Testis (tissue), 3 donors: ENCODE results near the gene KAT6B. TPM values are rescaled to one million over a fixed set of nuclear protein-coding genes. Genes with fewer than 3 reads are reported as not detected.
"Not testable (repeated sequence)": the region's sequence is repeated elsewhere in the genome, so short reads cannot be mapped to it uniquely, and the experiment has no call there.

ENCODE experiments used
- DNase-seq: peaks from one replicate; pipeline ENCODE4 v3.0.0-alpha.2; 2019
- H3K27ac ChIP-seq, 2 donors: fragments of 200-600 bp; sonication (generic); one replicate each; pipeline ENCODE4 v1.5.1; 2019
- H3K27me3 ChIP-seq: fragments of 200-600 bp; sonication (generic); one replicate; pipeline ENCODE4 v1.5.1; 2019
- H3K36me3 ChIP-seq: fragments of 200-600 bp; sonication (generic); one replicate; pipeline ENCODE4 v1.5.1; 2017; ENCODE audit warnings: low read depth; ENCODE audit errors: missing control alignments
- H3K4me1 ChIP-seq: fragments of 200-600 bp; sonication (generic); one replicate; pipeline ENCODE4 v1.5.1; 2019
- H3K4me3 ChIP-seq, 2 donors: fragments of 200-600 bp; sonication (generic); one replicate each; pipeline ENCODE4 v1.5.1; 2017 to 2019
- H3K9me3 ChIP-seq: fragments of 200-600 bp; sonication (generic); one replicate; pipeline ENCODE4 v1.5.1; 2017
- POLR2A ChIP-seq: fragments of 450-650 bp; IDR thresholded peaks from one replicate; pipeline ENCODE4 v1.6.1; 2017; ENCODE audit warnings: antibody characterized with exemption, mild to moderate bottlenecking, moderate library complexity
- WGBS, 2 donors: methylation state at CpG; one replicate each; pipeline ENCODE4 v1.1.5; 2018; 5-methylcytosine and 5-hydroxymethylcytosine counted together
- intact Hi-C: fragments of 100-400 bp; cut with DNase I; formaldehyde crosslinking; loops from one replicate; pipeline ENCODE4 v1.15.1; 2023; ENCODE audit warnings: low total_unique reads
- polyA plus RNA-seq: library from polyadenylated mRNA; stranded (reverse); fragments of 350-450 nt; fragmentation: Illumina TruSeq; extraction: RNeasy Lipid Tissue Mini Kit (QIAGEN cat#74804); gene quantifications from one replicate; pipeline ENCODE4 v1.2.3, GENCODE V29; 2014; ENCODE audit warnings: low read depth, low replicate concordance; ENCODE audit not compliant: insufficient read depth
- total RNA-seq, 2 donors: library from RNA; depleted of rRNA; stranded (reverse); fragments of >200 nt; gene quantifications; one replicate each; pipeline ENCODE4 v1.2.3, GENCODE V29; 2016
- TF ChIP-seq, protein P1 (sequence below), 3 experiments: fragments of 450-650 bp in 2 of 3; fragments of 200-600 bp in 1 of 3; sonication (generic) in 1 of 3; IDR thresholded peaks; one replicate each; pipeline ENCODE4 v1.5.1; 2016 to 2019; ENCODE audit warnings: antibody characterized with exemption in 3 of 3, mild to moderate bottlenecking in 2 of 3, moderate library complexity in 1 of 3

KAT6B gene
- total and polyA plus RNA-seq, 3 donors from 2014 or later, result 23.9 to 109 (median 106) TPM

DNA sequence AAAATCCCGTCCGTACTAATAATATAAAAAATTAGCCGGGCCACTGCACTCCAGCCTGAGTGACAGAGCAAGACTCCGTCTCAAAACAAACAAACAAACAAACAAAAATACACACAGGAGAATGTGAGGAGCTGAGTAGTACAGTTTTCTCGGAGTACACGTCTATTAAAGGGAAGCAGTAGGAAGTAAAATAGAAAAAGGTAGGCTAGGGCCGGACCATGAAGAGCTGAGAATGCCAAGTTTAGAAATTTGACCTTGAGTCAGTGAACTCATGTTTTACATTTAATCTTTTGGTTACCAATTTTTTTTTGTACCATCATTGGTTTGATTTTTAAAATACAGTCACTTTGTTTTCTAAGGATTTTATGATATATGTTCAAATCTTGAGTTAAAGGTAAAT, 64.1 kb downstream of the KAT6B start:
- H3K4me1 ChIP-seq, result peaks cover 13% of the 10 kb centered on the region
- H3K36me3 ChIP-seq, result no peaks in the 10 kb centered on the region
- intact Hi-C loops, result no loop called here
- no peak for DNase-seq
- 62 to 65% methylated on average over 7 of the region's 7 CpGs for WGBS, 2 donors
- TF ChIP-seq, protein P1, sequence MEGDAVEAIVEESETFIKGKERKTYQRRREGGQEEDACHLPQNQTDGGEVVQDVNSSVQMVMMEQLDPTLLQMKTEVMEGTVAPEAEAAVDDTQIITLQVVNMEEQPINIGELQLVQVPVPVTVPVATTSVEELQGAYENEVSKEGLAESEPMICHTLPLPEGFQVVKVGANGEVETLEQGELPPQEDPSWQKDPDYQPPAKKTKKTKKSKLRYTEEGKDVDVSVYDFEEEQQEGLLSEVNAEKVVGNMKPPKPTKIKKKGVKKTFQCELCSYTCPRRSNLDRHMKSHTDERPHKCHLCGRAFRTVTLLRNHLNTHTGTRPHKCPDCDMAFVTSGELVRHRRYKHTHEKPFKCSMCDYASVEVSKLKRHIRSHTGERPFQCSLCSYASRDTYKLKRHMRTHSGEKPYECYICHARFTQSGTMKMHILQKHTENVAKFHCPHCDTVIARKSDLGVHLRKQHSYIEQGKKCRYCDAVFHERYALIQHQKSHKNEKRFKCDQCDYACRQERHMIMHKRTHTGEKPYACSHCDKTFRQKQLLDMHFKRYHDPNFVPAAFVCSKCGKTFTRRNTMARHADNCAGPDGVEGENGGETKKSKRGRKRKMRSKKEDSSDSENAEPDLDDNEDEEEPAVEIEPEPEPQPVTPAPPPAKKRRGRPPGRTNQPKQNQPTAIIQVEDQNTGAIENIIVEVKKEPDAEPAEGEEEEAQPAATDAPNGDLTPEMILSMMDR (IDR thresholded peaks at IDR 0.05), result no peak
- H3K27ac ChIP-seq, result peak overlapping the region in 1 of 2 donors; percentile 3
- H3K4me3 ChIP-seq, result no peak overlapping the region
- no peaks in the 10 kb centered on the region for H3K9me3 ChIP-seq
- no peaks in the 10 kb centered on the region for H3K27me3 ChIP-seq

DNA sequence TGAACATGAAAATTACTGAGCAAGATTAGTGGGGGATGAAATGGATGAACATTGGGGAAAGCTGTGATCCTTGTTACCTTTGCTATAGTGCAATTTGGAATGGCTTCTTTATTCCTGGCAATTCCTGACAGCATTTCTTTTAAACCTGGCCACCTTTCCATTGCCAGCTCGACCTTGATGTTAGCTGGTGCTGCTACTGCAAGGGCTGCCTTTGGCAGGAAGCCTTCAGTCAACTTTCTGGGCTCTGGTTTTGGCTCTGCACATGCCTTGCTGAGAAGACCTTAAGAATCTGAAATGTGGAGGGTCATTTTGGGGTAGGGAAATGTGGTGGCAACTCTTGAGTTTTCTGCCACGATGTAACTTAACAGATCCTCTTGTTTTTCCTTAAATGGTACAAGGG, 64.7 kb downstream of the KAT6B start:
- H3K27me3 ChIP-seq, result no peaks in the 10 kb centered on the region
- TF ChIP-seq POLR2A, result no peak
- TF ChIP-seq, protein P1 (IDR thresholded peaks at IDR 0.05), result no peak
- H3K9me3 ChIP-seq, result no peaks in the 10 kb centered on the region
- WGBS, 2 donors, result 28 to 32% methylated on average over 2 of the region's 2 CpGs
- intact Hi-C loops, result no loop called here
- H3K4me3 ChIP-seq, result no peak overlapping the region
- H3K36me3 ChIP-seq, result no peaks in the 10 kb centered on the region
- peaks cover 14% of the 10 kb centered on the region for H3K4me1 ChIP-seq
- DNase-seq, result peak; percentile 53
- no peak overlapping the region for H3K27ac ChIP-seq

DNA sequence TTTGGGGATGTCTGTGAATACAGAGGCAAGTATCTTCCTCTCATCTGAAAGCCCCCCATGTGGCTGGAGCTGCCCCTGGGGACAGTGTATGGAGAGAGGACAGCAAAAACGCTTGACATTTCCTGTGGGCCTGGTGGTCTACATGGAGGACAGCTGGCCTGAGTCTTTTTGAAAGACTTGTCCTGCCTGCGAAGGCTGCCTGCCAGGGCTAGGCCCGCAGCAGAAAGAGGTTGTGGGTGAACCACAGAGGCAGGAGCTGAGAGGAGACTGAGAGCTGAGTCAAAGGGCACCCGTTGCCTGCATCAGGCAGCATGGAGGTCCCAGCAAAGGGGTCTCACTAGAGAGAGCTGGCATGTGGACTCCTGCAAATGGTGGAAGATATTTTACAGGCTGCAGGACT, 66.4 kb downstream of the KAT6B start:
- intact Hi-C loops, result no loop called here
- TF ChIP-seq, protein P1 (IDR thresholded peaks at IDR 0.05), result no peak
- no peak for TF ChIP-seq POLR2A
- no peak for DNase-seq
- 88 to 95% methylated on average over 3 to 4 of the region's 4 CpGs for WGBS, 2 donors
- no peak overlapping the region for H3K27ac ChIP-seq
- no peaks in the 10 kb centered on the region for H3K9me3 ChIP-seq
- H3K27me3 ChIP-seq, result no peaks in the 10 kb centered on the region
- peaks cover 32% of the 10 kb centered on the region for H3K4me1 ChIP-seq
- H3K4me3 ChIP-seq, result no peak overlapping the region
- H3K36me3 ChIP-seq, result no peaks in the 10 kb centered on the region

DNA sequence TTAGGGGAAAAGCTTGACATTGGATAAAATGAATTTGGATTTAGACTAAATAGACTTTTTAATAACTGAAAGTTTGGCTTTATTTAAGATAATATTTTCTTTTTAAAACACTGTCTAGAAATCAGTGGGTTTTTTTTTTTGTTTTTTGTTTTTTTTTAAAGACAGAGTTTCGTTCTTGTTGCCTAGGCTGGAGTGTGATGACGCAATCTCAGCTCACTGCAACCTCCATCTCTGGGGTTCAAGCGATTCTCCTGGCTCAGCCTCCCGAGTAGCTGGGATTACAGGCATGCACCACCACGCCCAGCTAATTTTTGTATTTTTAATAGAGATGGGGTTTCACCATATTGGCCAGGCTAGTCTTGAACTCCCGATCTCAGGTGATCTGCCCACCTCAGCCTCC, 66.9 kb downstream of the KAT6B start:
- H3K4me3 ChIP-seq, intact Hi-C loops, H3K27ac ChIP-seq, H3K27me3 ChIP-seq, DNase-seq, H3K9me3 ChIP-seq, H3K36me3 ChIP-seq: not testable (repeated sequence)
- 91 to 96% methylated on average over 6 of the region's 6 CpGs for WGBS, 2 donors
- peaks cover 37% of the 10 kb centered on the region for H3K4me1 ChIP-seq

DNA sequence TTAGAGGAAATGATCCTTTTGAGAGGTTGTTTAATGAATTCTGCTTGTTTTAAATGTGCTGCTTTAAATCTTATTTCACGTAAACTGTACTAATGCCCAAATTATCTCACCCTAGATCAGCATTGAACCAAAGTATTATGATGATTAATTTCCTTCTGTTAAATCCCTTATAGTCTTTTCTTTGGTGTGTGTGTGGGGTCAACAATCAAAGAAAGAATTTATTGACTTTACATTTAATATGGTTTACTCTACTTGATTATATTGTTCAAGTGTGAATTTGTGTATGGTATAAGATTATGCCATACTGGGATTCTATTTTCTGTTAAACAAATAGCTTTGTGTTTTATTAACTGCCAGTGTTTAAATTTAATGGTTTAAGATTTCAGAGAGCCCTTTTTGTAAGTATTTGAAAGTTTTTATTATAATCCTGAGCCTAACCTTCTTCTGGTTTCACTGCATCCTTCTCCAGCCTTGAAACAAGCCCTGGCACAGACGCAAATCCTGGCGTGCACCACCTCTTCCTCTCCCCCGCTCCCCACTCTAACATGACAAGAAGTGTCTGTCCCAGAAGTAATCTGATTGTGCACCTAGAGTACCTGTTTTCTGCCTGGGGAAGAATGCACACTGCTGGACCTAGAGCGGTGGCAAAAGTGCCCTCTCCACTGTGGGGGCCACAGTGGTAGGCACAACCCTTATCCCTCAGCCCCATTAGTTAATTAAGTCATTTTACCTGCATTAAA, 70.6 kb downstream of the KAT6B start:
- Histone ChIP-seq H3K36me3 (no peaks in the 10 kb centered on the region), H3K4me1 (peaks cover 36% of the 10 kb centered on the region), H3K4me3 (no peak overlapping the region), H3K9me3 (no peaks in the 10 kb centered on the region), H3K27me3 (no peaks in the 10 kb centered on the region), H3K27ac (peak overlapping the region; percentile 29 to 31)
- intact Hi-C loops, result no loop called here
- WGBS, 2 donors, result 49 to 61% methylated on average over 5 of the region's 5 CpGs
- TF ChIP-seq, protein P1 (IDR thresholded peaks at IDR 0.05), result no peak
- TF ChIP-seq POLR2A, result no peak
- DNase-seq, result peak; percentile 57
